ENCODE measurements around the gene PSMD8. TPM values are rescaled to one million over a fixed set of nuclear protein-coding genes. Genes with fewer than 3 reads are reported as not detected.
A peak's percentile ranks its signal among the peaks of the same experiment; 100 is the strongest.

PSMD8 gene
- total RNA-seq, 2 donors from 2014 or later = 49.4 to 68.7 TPM

GRCh38 chr19:38375098-38375493, 725 bp downstream of the PSMD8 start:
- H3K36me3 ChIP-seq (replicated peaks in 1 of 2; ENCODE audit: insufficient read depth in 1 of 2, low read depth in 2 of 2) = peaks cover 0 to 8% of the 10 kb centered on the region in 2 donors
- H3K4me1 ChIP-seq = peaks cover 24% of the 10 kb centered on the region
- H3K4me3 ChIP-seq = peak overlapping the region; percentile 55 to 75
- no peaks in the 10 kb centered on the region for H3K9me3 ChIP-seq
- intact Hi-C loops (cut with DNase I) = no loop called here
- TF ChIP-seq POLR2A (IDR thresholded peaks at IDR 0.05) (no peak), CTCF (IDR thresholded peaks at IDR 0.05) (no peak)
- ATAC-seq = no peak
- peak overlapping the region; percentile 51 to 93 (median 79) for H3K27ac ChIP-seq
- WGBS, 2 donors = 1 to 2% methylated on average over 18 of the region's 18 CpGs
- no peak for DNase-seq
- no peaks in the 10 kb centered on the region for H3K27me3 ChIP-seq

GRCh38 chr19:38375748-38376147, 1.4 kb downstream of the PSMD8 start:
- Histone ChIP-seq H3K9me3 (no peaks in the 10 kb centered on the region), H3K4me1 (peaks cover 24% of the 10 kb centered on the region), H3K36me3 (replicated peaks in 1 of 2; ENCODE audit: insufficient read depth in 1 of 2, low read depth in 2 of 2) (peaks cover 0 to 12% of the 10 kb centered on the region in 2 donors), H3K27ac (no peak overlapping the region), H3K4me3 (peak overlapping the region in 1 of 2 donors; percentile 75), H3K27me3 (no peaks in the 10 kb centered on the region)
- 57 to 85% methylated on average over 5 of the region's 5 CpGs for WGBS, 2 donors
- DNase-seq (no peak), ATAC-seq (no peak)
- intact Hi-C loops (cut with DNase I) = no loop called here
- TF ChIP-seq POLR2A (IDR thresholded peaks at IDR 0.05) = no peak

- ATAC-seq (no peak), DNase-seq (no peak)
- H3K4me3 ChIP-seq = no peak overlapping the region
- intact Hi-C loops (cut with DNase I) = no loop called here
- no peak overlapping the region for H3K27ac ChIP-seq
- H3K27me3 ChIP-seq = no peaks in the 10 kb centered on the region
- TF ChIP-seq CTCF (IDR thresholded peaks at IDR 0.05) (no peak), POLR2A (IDR thresholded peaks at IDR 0.05) (no peak)
- WGBS, 2 donors = 90% methylated on average over 3 of the region's 3 CpGs
- H3K4me1 ChIP-seq = peaks cover 24% of the 10 kb centered on the region
- peaks cover 2 to 20% of the 10 kb centered on the region in 2 donors for H3K36me3 ChIP-seq (replicated peaks in 1 of 2; ENCODE audit: insufficient read depth in 1 of 2, low read depth in 2 of 2)
- no peaks in the 10 kb centered on the region for H3K9me3 ChIP-seq
These were observed 2.2 kb downstream of the PSMD8 start for GRCh38 chr19:38376576-38376975.

- ATAC-seq = no peak
- no peaks in the 10 kb centered on the region for H3K9me3 ChIP-seq
- H3K36me3 ChIP-seq (replicated peaks in 1 of 2; ENCODE audit: insufficient read depth in 1 of 2, low read depth in 2 of 2) = peaks cover 6 to 24% of the 10 kb centered on the region in 2 donors
- intact Hi-C loops (cut with DNase I) = no loop called here
- no peak overlapping the region for H3K4me3 ChIP-seq
- H3K27ac ChIP-seq = no peak overlapping the region
- WGBS, 2 donors = 97 to 100% methylated on average over 4 of the region's 4 CpGs
- DNase-seq = no peak
- peaks cover 24% of the 10 kb centered on the region for H3K4me1 ChIP-seq
- H3K27me3 ChIP-seq = no peaks in the 10 kb centered on the region
- TF ChIP-seq CTCF (IDR thresholded peaks at IDR 0.05) (no peak), POLR2A (IDR thresholded peaks at IDR 0.05) (no peak)
These were observed 2.7 kb downstream of the PSMD8 start for GRCh38 chr19:38377052-38377451.

GRCh38 chr19:38378866-38379265, 4.5 kb downstream of the PSMD8 start:
- ATAC-seq = no peak
- peaks cover 12 to 34% of the 10 kb centered on the region in 2 donors for H3K36me3 ChIP-seq (replicated peaks in 1 of 2; ENCODE audit: insufficient read depth in 1 of 2, low read depth in 2 of 2)

More at GRCh38 chr19:38378866-38379265, 4.5 kb downstream of the PSMD8 start:
- Histone ChIP-seq H3K4me1 (peaks cover 22% of the 10 kb centered on the region), H3K27me3 (no peaks in the 10 kb centered on the region), H3K9me3 (no peaks in the 10 kb centered on the region), H3K27ac (no peak overlapping the region), H3K4me3 (no peak overlapping the region)
- TF ChIP-seq POLR2A (IDR thresholded peaks at IDR 0.05) (no peak), CTCF (IDR thresholded peaks at IDR 0.05) (no peak)
- DNase-seq = no peak
- intact Hi-C loops (cut with DNase I) = no loop called here
- 88 to 90% methylated on average over 10 of the region's 10 CpGs for WGBS, 2 donors

All from body of pancreas (tissue), 4 donors.